Measurements from ENCODE around the gene SSMEM1.
A peak's percentile ranks its signal among the peaks of the same experiment; 100 is the strongest.

SSMEM1 gene

GRCh38 chr7:130207033-130207432 is 627 bp upstream of the SSMEM1 start:
- FAIRE-seq (no peak), DNase-seq (ENCODE audit: insufficient read length, low spot score) (no peak)
- TF ChIP-seq POLR2AphosphoS5 (IDR thresholded peaks at IDR 0.05; ENCODE audit: low read depth, low read length) (no peak), PAX5 (IDR thresholded peaks at IDR 0.05; ENCODE audit: insufficient read depth, low read length, severe bottlenecking) (no peak), POU2F2 (IDR thresholded peaks at IDR 0.05; ENCODE audit: low read depth, low read length) (no peak), TAF1 (IDR thresholded peaks at IDR 0.05; ENCODE audit: low read depth, low read length) (no peak), POLR2A (IDR thresholded peaks at IDR 0.05; ENCODE audit: low read depth, low read length) (no peak), SPI1 (IDR thresholded peaks at IDR 0.05; ENCODE audit: low read depth, low read length) (no peak)

DNA sequence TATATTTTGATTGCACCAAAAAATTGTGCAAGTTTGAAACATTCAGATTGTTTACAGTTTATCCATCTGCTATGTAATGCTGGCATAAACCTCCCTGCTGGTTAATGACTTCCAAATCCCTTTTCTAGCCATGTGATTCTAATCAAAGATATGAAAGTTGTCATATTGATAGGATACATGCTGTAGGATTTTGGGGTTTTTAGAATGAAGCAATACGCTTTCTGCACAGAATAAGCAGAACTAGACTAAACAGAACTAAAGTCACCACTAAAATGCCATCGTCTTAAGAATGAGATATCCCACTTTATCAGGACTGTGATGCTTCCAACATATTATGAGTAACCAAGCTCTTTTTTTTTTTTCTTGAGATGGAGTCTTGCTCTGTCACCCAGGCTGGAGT is 856 bp downstream of the SSMEM1 start:
- DNase-seq (ENCODE audit: insufficient read length, low spot score) (no peak), FAIRE-seq (no peak)
- TF ChIP-seq PAX5 (IDR thresholded peaks at IDR 0.05; ENCODE audit: insufficient read depth, low read length, severe bottlenecking), result no peak
- TF ChIP-seq SPI1 (IDR thresholded peaks at IDR 0.05; ENCODE audit: low read depth, low read length), result no peak

- TF ChIP-seq POLR2AphosphoS5 (IDR thresholded peaks at IDR 0.05; ENCODE audit: low read depth, low read length), result no peak
- no peak for TF ChIP-seq TAF1 (IDR thresholded peaks at IDR 0.05; ENCODE audit: low read depth, low read length)
- TF ChIP-seq SPI1 (IDR thresholded peaks at IDR 0.05; ENCODE audit: low read depth, low read length), result no peak
- TF ChIP-seq PAX5 (IDR thresholded peaks at IDR 0.05; ENCODE audit: insufficient read depth, low read length, severe bottlenecking), result no peak
- TF ChIP-seq POU2F2 (IDR thresholded peaks at IDR 0.05; ENCODE audit: low read depth, low read length), result no peak
- TF ChIP-seq POLR2A (IDR thresholded peaks at IDR 0.05; ENCODE audit: low read depth, low read length), result no peak
- FAIRE-seq, result no peak
- DNase-seq (ENCODE audit: insufficient read length, low spot score), result no peak
Measured at GRCh38 chr7:130210181-130210935, 2.7 kb downstream of the SSMEM1 start.

DNA sequence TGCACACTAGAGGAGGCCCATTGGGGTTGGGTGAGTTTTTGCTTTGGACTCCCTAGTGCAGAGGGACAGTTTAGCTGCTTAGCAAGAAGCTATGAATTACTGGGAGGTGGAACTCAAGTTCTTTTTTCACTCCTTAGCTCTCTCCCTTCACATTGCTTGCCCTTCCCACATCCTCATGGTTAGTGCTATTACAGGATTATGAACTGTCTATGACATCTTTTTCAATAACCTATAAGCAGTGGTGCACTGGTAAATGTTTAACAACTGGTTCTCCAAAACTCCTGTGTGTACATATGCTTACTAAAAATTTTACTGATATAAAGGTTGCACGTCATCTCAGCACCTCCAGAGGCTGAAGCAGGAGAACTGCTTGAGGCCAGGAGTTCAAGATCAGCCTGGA is 6.2 kb downstream of the SSMEM1 start:
- DNase-seq (ENCODE audit: insufficient read length, low spot score) (no peak), FAIRE-seq (no peak)
- no peak for TF ChIP-seq SPI1 (IDR thresholded peaks at IDR 0.05; ENCODE audit: low read depth, low read length)
- no peak for TF ChIP-seq POLR2AphosphoS5 (IDR thresholded peaks at IDR 0.05; ENCODE audit: low read depth, low read length)
- TF ChIP-seq POU2F2 (IDR thresholded peaks at IDR 0.05; ENCODE audit: low read depth, low read length), result no peak
- no peak for TF ChIP-seq PAX5 (IDR thresholded peaks at IDR 0.05; ENCODE audit: insufficient read depth, low read length, severe bottlenecking)
- no peak for TF ChIP-seq POLR2A (IDR thresholded peaks at IDR 0.05; ENCODE audit: low read depth, low read length)
- no peak for TF ChIP-seq TAF1 (IDR thresholded peaks at IDR 0.05; ENCODE audit: low read depth, low read length)

- TF ChIP-seq SPI1 (IDR thresholded peaks at IDR 0.05; ENCODE audit: low read depth, low read length), result no peak
- TF ChIP-seq POLR2AphosphoS5 (IDR thresholded peaks at IDR 0.05; ENCODE audit: low read depth, low read length), result no peak
- FAIRE-seq (no peak), DNase-seq (ENCODE audit: insufficient read length, low spot score) (no peak)
Measured at GRCh38 chr7:130216025-130216424, 8.4 kb downstream of the SSMEM1 start.

DNA sequence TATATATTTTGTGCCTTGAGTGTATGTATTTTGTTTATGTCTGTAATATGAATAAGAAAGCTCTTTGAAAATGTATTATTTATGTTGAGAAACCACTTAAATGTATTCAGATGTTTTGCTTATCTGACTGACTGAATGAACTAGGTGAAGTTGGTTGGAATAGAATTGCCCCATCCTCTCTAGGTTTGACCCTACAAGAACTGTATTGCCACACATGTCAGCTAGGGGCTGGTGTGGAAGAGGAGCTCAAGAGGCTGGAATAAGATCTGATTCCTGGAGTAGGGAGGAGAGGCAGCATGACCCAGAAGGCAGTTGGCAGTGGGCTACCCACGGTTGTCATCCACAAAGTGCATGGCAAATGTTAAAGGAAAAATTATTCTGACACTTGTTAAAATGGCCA is 9.1 kb downstream of the SSMEM1 start:
- FAIRE-seq, result no peak
- no peak for DNase-seq (ENCODE audit: insufficient read length, low spot score)
- TF ChIP-seq TAF1 (IDR thresholded peaks at IDR 0.05; ENCODE audit: low read depth, low read length) (no peak), SPI1 (IDR thresholded peaks at IDR 0.05; ENCODE audit: low read depth, low read length) (no peak), POLR2AphosphoS5 (IDR thresholded peaks at IDR 0.05; ENCODE audit: low read depth, low read length) (no peak), POLR2A (IDR thresholded peaks at IDR 0.05; ENCODE audit: low read depth, low read length) (no peak), PAX5 (IDR thresholded peaks at IDR 0.05; ENCODE audit: insufficient read depth, low read length, severe bottlenecking) (no peak), POU2F2 (IDR thresholded peaks at IDR 0.05; ENCODE audit: low read depth, low read length) (no peak)

- no peak for DNase-seq (ENCODE audit: insufficient read length, low spot score)
- TF ChIP-seq POU2F2 (IDR thresholded peaks at IDR 0.05; ENCODE audit: low read depth, low read length), result no peak
- no peak for TF ChIP-seq PAX5 (IDR thresholded peaks at IDR 0.05; ENCODE audit: insufficient read depth, low read length, severe bottlenecking)
- no peak for TF ChIP-seq SPI1 (IDR thresholded peaks at IDR 0.05; ENCODE audit: low read depth, low read length)
- no peak for TF ChIP-seq POLR2AphosphoS5 (IDR thresholded peaks at IDR 0.05; ENCODE audit: low read depth, low read length)
- TF ChIP-seq TAF1 (IDR thresholded peaks at IDR 0.05; ENCODE audit: low read depth, low read length), result no peak
- no peak for TF ChIP-seq POLR2A (IDR thresholded peaks at IDR 0.05; ENCODE audit: low read depth, low read length)
Measured at GRCh38 chr7:130218806-130219620, 11.4 kb downstream of the SSMEM1 start.

DNA sequence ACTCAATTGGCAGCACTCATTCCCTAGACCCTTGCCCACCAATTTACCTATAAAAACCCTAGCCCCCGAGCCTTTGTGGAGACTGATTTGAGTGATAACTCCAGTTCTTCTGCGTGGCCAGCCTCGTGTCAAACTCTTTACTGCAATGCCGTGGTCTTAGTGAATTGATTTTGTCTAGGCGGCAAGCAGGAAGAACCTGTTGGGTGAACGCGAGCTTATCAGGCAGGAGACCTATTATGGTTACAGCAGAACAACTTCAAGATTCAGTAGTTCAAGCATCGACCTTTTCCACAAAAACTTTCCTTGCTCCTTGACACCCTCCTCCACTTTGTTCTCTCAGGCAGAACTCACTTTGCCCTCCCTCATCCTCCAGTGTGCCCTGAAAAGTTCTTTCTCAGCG is 12.2 kb downstream of the SSMEM1 start:
- DNase-seq (ENCODE audit: insufficient read length, low spot score) (no peak), FAIRE-seq (no peak)
- TF ChIP-seq SPI1 (IDR thresholded peaks at IDR 0.05; ENCODE audit: low read depth, low read length) (no peak), PAX5 (IDR thresholded peaks at IDR 0.05; ENCODE audit: insufficient read depth, low read length, severe bottlenecking) (no peak), POU2F2 (IDR thresholded peaks at IDR 0.05; ENCODE audit: low read depth, low read length) (no peak), POLR2AphosphoS5 (IDR thresholded peaks at IDR 0.05; ENCODE audit: low read depth, low read length) (no peak), POLR2A (IDR thresholded peaks at IDR 0.05; ENCODE audit: low read depth, low read length) (no peak), TAF1 (IDR thresholded peaks at IDR 0.05; ENCODE audit: low read depth, low read length) (no peak)

More at GRCh38 chr7:130218806-130219620, 11.4 kb downstream of the SSMEM1 start:
- FAIRE-seq, result no peak

GRCh38 chr7:130221746-130222145 is 14.1 kb downstream of the SSMEM1 start:
- TF ChIP-seq POU2F2 (IDR thresholded peaks at IDR 0.05; ENCODE audit: low read depth, low read length) (no peak), PAX5 (IDR thresholded peaks at IDR 0.05; ENCODE audit: insufficient read depth, low read length, severe bottlenecking) (no peak)
- DNase-seq (ENCODE audit: insufficient read length, low spot score) (no peak), FAIRE-seq (no peak)

GRCh38 chr7:130223646-130224045 is 16.0 kb downstream of the SSMEM1 start:
- TF ChIP-seq POLR2AphosphoS5 (IDR thresholded peaks at IDR 0.05; ENCODE audit: low read depth, low read length) (no peak), TAF1 (IDR thresholded peaks at IDR 0.05; ENCODE audit: low read depth, low read length) (no peak), POU2F2 (IDR thresholded peaks at IDR 0.05; ENCODE audit: low read depth, low read length) (no peak), SPI1 (IDR thresholded peaks at IDR 0.05; ENCODE audit: low read depth, low read length) (no peak), PAX5 (IDR thresholded peaks at IDR 0.05; ENCODE audit: insufficient read depth, low read length, severe bottlenecking) (no peak), POLR2A (IDR thresholded peaks at IDR 0.05; ENCODE audit: low read depth, low read length) (no peak)
- DNase-seq (ENCODE audit: insufficient read length, low spot score) (no peak), FAIRE-seq (peak; percentile 5)
